Measurements from ENCODE around the gene SHFL. TPM values are rescaled to one million over a fixed set of nuclear protein-coding genes. Genes with fewer than 3 reads are reported as not detected.

The SHFL gene
- 98.0 TPM for total RNA-seq

- H3K9me3 ChIP-seq = no peaks in the 10 kb centered on the region
- DNase-seq (ENCODE audit: low spot score in 2 of 2) = peak in 1 of 2 donors; percentile 85
- H3K36me3 ChIP-seq = peaks cover 2 to 17% of the 10 kb centered on the region in 2 donors
- H3K4me1 ChIP-seq = no peaks in the 10 kb centered on the region
- intact Hi-C loops (cut with DNase I) = no loop called here
- no peak for TF ChIP-seq CTCF (IDR thresholded peaks at IDR 0.05)
- H3K27ac ChIP-seq = peak within 1 kb of the TSS; percentile 82 to 89
- no peaks in the 10 kb centered on the region for H3K27me3 ChIP-seq
- H3K4me3 ChIP-seq = peak within 1 kb of the TSS; percentile 74 to 80
These were observed at the start of gene SHFL for GRCh38 chr19:10085641-10086590. SHFL (plus strand) TSS chr19:10086317; CDS start chr19:10086428, 111 bp downstream.

GRCh38 chr19:10036601-10037071, 49.5 kb upstream of the SHFL start:
- Histone ChIP-seq H3K27ac (no peak overlapping the region), H3K27me3 (no peaks in the 10 kb centered on the region), H3K36me3 (no peaks in the 10 kb centered on the region), H3K9me3 (no peaks in the 10 kb centered on the region), H3K4me1 (no peaks in the 10 kb centered on the region), H3K4me3 (no peak overlapping the region)
- intact Hi-C loops (cut with DNase I) = no loop called here
- no peak for DNase-seq (ENCODE audit: low spot score in 2 of 2)
- no peak for TF ChIP-seq CTCF (IDR thresholded peaks at IDR 0.05)

- intact Hi-C loops (cut with DNase I) = no loop called here
- Histone ChIP-seq H3K27me3 (no peaks in the 10 kb centered on the region), H3K9me3 (peaks cover 0 to 5% of the 10 kb centered on the region in 2 donors), H3K4me3 (no peak overlapping the region), H3K36me3 (no peaks in the 10 kb centered on the region), H3K4me1 (no peaks in the 10 kb centered on the region), H3K27ac (no peak overlapping the region)
- no peak for DNase-seq (ENCODE audit: low spot score in 2 of 2)
- TF ChIP-seq CTCF (IDR thresholded peaks at IDR 0.05) = no peak
These were observed 48.8 kb upstream of the SHFL start for GRCh38 chr19:10037367-10037766.

GRCh38 chr19:10037809-10038208, 48.3 kb upstream of the SHFL start:
- TF ChIP-seq CTCF (IDR thresholded peaks at IDR 0.05) = no peak
- no peak overlapping the region for H3K4me3 ChIP-seq
- no peak overlapping the region for H3K27ac ChIP-seq
- no peak for DNase-seq (ENCODE audit: low spot score in 2 of 2)
- H3K4me1 ChIP-seq = no peaks in the 10 kb centered on the region
- no peaks in the 10 kb centered on the region for H3K27me3 ChIP-seq
- peaks cover 3 to 10% of the 10 kb centered on the region in 2 donors for H3K9me3 ChIP-seq
- intact Hi-C loops (cut with DNase I) = no loop called here
- no peaks in the 10 kb centered on the region for H3K36me3 ChIP-seq

GRCh38 chr19:10043286-10043927, 42.7 kb upstream of the SHFL start:
- no peaks in the 10 kb centered on the region for H3K4me1 ChIP-seq
- no peak overlapping the region for H3K27ac ChIP-seq
- peaks cover 20 to 37% of the 10 kb centered on the region in 2 donors for H3K9me3 ChIP-seq
- H3K36me3 ChIP-seq = no peaks in the 10 kb centered on the region
- H3K4me3 ChIP-seq = no peak overlapping the region
- no peaks in the 10 kb centered on the region for H3K27me3 ChIP-seq
- no peak for TF ChIP-seq CTCF (IDR thresholded peaks at IDR 0.05)
- no peak for DNase-seq (ENCODE audit: low spot score in 2 of 2)
- intact Hi-C loops (cut with DNase I) = no loop called here

Measured in ascending aorta (tissue), 2 donors.